HCT116 (cell line): ENCODE results near the gene CEBPA.

Experiments used
- CTCF ChIP-seq, 3 experiments: fragments of 200-600 bp in 1 of 3; sonication (generic) in 1 of 3; IDR thresholded peaks in 2 of 3; conservative IDR thresholded peaks in 1 of 3; 2 replicates each; pipeline ENCODE4 v1.5.1; 2012 to 2017; ENCODE audit warnings: low read depth in 2 of 3, low read length in 2 of 3, antibody characterized with exemption in 1 of 3, borderline replicate concordance in 1 of 3, control low read depth in 1 of 3, mild to moderate bottlenecking in 1 of 3, mixed read lengths in 1 of 3, mixed run types in 1 of 3, moderate library complexity in 1 of 3; ENCODE audit not compliant: insufficient read depth in 1 of 3
- ZNF274 ChIP-seq: fragments of 200-500 bp; sonication (Bioruptor generic); IDR thresholded peaks from 2 replicates; pipeline ENCODE4 v1.6.1; 2014; ENCODE audit warnings: mild to moderate bottlenecking, low read depth, low read length, inconsistent platforms

- TF ChIP-seq CTCF (IDR thresholded peaks at IDR 0.05 in 2 of 3, conservative IDR thresholded peaks at IDR 0.05 in 1 of 3; ENCODE audit: borderline replicate concordance in 1 of 3, insufficient read depth in 1 of 3, low read depth in 2 of 3, low read length in 2 of 3), result no peak
- TF ChIP-seq ZNF274, result no peak
Observed at GRCh38 chr19:33334271-33334670, 31.9 kb upstream of the CEBPA start.
